GM19467 (cell line): ENCODE data around the gene FES.
A peak's percentile ranks its signal among the peaks of the same experiment; 100 is the strongest.
"Not testable (repeated sequence)": the region's sequence is repeated elsewhere in the genome, so short reads cannot be mapped to it uniquely, and the experiment has no call there.

ENCODE experiments used
- ATAC-seq: cut with Tn5 transposase; IDR thresholded peaks from one replicate; pipeline ENCODE4 v1.9.1; 2021; ENCODE audit warnings: mild to moderate bottlenecking, moderate library complexity; ENCODE audit not compliant: unreplicated experiment

The FES gene

DNA sequence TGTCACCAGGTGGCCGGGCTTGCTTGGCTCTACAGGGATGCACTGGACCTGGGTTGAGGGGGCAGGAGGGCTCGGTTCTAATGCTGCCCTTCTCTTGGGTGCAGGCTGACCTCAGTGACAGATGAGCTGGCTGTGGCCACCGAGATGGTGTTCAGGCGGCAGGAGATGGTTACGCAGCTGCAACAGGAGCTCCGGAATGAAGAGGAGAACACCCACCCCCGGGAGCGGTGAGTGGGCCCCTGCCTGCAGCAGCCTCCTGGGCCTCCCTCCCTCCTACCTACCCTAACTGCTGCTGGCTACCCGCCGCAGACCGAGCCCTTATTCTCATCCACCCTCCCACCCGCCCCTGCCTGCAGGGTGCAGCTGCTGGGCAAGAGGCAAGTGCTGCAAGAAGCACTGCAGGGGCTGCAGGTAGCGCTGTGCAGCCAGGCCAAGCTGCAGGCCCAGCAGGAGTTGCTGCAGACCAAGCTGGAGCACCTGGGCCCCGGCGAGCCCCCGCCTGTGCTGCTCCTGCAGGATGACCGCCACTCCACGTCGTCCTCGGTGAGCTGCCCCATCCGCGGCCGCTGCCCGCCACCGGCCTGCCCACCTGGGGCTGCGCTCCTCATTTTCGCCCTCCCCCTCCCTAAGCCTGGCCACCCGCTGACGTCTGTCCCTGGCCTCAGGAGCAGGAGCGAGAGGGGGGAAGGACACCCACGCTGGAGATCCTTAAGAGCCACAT lies 5.6 kb downstream of the FES start:
- no peak for ATAC-seq

DNA sequence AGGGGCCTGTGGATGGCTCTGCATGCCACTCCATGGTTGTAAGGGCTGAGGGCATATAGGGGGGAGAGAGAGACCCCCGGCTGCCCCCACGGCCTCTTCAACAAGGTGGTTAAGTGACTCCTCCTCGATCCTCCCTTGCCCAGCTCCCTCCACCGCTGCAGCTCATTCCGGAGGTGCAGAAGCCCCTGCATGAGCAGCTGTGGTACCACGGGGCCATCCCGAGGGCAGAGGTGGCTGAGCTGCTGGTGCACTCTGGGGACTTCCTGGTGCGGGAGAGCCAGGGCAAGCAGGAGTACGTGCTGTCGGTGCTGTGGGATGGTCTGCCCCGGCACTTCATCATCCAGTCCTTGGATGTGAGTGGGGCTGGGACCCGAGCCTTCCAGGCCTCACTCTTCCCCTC lies 6.5 kb downstream of the FES start:
- ATAC-seq, result no peak

DNA sequence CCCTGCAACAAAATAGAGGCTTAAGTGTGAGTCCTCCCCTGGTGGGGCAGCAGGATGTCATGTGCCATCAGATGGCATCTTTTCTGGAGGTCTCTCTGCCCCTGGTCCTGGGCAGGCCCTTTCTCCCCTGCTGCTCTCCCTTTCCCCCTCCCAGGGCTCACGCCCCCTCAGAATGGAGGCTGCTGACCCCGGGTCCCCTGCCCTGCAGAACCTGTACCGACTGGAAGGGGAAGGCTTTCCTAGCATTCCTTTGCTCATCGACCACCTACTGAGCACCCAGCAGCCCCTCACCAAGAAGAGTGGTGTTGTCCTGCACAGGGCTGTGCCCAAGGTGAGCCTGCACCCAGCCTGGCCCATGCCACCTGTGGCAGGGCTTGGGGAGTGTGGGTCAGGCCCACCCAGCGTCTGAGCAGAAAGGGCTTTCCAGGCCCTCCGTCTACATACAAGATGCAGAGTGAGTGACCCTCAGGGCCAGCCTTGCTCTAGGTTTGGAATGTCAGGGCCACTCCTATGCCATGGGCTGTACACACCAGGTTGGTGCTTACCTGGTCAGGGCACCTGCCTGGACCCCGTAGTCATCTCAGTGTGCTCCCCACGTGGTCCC lies 7.1 kb downstream of the FES start:
- ATAC-seq, result no peak

DNA sequence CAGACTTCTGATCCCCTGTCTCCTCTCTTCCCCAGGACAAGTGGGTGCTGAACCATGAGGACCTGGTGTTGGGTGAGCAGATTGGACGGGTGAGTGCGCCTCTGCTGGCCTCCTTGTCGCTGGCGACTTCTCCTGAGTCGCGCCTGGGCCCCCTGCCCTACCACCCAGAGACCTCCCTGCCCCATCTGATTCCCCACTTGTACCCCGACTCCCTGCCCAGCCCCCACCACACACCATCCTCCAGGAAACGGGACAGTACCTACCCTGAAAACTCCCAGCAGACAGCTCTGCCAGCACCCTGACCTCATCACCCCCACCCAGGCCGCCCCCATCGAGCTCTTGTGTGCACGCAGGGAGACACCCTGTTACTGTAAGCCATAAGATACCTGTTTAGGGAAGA lies 7.7 kb downstream of the FES start:
- no peak for ATAC-seq

DNA sequence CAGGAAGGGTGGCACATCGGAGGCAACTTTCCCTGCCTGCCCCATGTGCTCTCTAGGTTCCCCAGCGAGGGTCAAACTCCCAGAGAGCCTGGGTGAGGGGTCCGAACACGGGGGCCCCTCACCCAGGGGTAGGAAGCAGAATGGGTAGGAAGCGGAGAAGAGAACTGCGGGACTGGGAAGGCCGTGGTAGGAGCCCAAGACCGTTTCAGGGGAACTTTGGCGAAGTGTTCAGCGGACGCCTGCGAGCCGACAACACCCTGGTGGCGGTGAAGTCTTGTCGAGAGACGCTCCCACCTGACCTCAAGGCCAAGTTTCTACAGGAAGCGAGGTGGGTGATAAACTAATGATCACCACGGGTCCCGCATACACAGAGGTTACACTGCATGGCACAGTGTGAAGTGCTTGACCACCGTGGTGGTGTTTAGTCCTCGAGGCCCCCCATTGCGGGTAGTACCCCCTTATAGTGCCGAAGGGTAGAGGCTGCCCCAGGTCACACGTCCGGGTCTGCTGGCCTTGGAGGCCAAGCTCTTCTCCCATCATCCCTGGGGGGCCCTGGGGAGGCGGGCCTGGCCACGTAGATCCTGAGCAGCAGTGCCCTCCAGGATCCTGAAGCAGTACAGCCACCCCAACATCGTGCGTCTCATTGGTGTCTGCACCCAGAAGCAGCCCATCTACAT lies 8.3 kb downstream of the FES start:
- no peak for ATAC-seq

DNA sequence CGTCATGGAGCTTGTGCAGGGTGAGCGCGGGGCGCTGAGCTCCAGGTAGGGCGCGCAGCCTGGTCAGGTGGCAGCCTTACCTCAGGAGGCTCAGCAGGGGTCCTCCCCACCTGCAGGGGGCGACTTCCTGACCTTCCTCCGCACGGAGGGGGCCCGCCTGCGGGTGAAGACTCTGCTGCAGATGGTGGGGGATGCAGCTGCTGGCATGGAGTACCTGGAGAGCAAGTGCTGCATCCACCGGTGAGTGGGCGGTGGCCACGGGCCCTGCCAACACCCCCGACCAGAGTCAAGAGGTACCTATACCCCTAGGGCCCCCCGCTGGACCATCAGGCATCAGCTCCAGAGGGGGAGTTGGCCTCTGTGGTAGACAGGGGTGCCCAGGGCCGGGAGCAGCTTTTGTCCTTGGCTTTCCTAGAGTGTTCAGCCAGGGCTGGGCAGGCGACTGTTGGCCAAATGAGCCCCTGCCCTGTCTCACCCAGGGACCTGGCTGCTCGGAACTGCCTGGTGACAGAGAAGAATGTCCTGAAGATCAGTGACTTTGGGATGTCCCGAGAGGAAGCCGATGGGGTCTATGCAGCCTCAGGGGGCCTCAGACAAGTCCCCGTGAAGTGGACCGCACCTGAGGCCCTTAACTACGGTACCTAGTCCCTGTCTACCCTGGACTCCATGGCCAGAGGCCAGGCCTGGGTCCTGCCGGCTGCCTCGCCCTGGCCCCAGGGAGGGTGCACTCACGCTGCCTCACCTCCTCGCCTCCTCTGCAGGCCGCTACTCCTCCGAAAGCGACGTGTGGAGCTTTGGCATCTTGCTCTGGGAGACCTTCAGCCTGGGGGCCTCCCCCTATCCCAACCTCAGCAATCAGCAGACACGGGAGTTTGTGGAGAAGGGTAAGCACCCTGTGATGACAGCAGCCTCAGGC lies 9.1 kb downstream of the FES start:
- no peak for ATAC-seq

DNA sequence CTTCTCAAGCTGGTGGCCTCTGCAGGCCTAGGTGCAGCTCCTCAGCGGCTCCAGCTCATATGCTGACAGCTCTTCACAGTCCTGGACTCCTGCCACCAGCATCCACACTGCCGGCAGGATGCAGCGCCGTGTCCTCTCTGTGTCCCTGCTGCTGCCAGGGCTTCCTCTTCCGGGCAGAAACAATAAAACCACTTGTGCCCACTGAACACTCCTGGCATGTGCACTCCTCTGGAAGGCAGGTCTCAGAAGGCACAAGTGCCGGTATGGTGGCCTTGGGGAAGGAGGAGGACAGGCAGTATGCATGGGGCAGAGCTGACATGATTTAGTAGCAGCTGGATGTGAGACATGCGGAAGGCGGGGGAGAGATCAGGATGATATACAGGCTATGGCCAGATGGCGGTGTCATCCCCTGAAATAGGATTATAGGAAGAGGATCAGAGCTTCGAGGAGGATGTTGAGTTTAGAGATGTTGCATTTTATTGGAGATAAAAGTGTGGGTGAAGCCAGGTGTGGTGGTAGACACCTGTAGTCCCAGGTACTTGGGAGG lies 11.3 kb downstream of the FES start:
- no peak for ATAC-seq

DNA sequence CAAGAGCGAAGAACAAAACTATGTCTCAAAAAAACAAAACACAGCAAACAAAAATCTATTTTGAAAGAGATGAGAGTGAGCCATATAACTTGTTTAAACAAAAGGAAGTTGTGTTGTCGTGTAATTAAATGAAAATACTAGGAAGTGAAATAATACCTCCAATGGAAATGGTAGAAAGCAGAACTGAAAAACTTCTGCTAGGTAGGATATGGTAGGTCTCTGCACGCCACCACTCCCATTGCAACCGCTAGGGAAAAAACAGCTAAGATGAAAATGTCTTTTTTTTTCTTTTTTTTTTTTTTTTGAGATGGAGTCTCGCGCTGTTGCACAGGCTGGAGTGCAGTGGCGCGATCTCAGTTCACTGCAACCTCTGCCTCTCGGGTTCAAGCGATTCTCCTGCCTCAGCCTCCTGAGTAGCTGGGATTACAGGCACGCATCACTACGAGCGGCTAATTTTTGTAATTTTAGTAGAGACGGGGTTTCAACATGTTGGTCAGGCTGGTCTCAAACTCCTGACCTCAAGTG lies 12.9 kb downstream of the FES start:
- not testable (repeated sequence) for ATAC-seq

DNA sequence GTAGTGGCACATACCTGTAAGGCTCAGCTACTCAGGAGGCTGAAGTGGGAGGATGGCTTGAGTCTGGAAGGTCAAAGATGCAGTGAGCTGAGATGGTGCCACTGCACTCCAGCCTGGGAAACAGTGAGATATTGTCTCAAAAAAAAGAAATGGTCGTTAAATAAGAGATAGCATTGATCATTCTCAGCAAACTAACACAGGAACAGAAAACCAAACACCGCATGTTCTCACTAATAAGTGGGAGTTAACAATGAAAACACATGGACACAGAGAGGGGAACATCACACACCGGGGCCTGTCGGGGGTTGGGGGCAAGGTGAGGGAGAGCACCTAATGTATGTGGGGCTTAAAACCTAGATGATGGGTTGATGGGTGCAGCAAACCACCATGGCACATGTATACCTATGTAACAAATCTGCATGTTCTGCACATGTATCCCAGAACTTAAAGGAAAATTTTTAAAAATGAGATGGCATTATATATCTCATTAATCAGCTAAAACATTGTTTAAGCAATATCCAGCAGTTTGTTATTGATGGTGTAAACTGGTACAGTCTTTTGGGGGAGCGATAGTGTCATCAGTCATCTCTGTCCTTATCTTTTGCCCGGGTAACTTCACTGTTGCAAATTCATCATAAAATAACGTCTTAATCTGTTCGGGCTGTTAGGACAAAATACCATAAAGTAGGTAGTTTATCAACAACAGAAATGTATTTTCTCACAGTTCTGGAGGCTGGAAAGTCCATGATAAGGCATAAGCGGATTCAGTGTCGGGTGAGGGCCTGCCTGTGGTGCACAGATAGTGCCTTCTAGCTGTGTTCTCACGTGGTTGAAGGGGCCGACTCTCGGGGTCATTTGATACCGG lies 17.1 kb downstream of the FES start:
- no peak for ATAC-seq

DNA sequence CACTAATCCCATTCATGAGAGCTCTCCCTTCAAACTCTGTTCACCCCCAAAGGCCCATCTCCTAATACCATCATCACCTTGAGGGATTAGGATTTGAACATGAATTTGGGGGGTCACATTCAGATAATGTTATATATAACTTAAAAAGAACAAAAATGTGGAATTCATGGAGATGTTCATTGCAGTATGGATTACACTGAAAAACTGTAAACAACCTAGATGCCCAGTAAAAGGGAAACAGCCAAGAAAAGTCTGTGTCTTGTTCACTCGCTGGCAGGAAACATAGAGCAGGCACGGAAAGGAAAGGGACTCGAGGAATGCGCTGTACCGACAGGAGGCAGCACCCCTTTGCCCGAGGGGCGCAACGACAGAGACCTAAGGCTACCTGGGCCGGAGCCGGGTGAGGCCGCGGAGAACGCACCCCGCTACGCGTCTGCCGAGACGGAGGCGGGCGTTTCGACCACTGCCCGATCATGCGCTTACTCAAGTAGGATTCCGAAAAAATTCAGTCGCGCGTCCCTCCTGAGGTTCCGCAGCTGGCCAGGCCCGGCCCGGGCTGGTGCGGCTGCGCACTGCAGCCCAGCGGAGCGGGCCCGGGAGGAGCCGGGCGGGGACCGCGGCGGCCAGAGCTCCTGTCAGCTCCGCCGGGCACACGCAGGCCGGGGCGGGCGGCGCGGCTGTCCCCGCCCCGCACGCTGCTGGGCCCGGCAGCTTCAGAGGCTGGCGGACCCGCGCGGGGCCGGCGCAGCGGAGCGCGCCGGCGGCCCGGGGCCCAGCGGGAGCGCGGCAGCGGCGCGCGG lies 17.9 kb downstream of the FES start:
- peak; percentile 61 for ATAC-seq

DNA sequence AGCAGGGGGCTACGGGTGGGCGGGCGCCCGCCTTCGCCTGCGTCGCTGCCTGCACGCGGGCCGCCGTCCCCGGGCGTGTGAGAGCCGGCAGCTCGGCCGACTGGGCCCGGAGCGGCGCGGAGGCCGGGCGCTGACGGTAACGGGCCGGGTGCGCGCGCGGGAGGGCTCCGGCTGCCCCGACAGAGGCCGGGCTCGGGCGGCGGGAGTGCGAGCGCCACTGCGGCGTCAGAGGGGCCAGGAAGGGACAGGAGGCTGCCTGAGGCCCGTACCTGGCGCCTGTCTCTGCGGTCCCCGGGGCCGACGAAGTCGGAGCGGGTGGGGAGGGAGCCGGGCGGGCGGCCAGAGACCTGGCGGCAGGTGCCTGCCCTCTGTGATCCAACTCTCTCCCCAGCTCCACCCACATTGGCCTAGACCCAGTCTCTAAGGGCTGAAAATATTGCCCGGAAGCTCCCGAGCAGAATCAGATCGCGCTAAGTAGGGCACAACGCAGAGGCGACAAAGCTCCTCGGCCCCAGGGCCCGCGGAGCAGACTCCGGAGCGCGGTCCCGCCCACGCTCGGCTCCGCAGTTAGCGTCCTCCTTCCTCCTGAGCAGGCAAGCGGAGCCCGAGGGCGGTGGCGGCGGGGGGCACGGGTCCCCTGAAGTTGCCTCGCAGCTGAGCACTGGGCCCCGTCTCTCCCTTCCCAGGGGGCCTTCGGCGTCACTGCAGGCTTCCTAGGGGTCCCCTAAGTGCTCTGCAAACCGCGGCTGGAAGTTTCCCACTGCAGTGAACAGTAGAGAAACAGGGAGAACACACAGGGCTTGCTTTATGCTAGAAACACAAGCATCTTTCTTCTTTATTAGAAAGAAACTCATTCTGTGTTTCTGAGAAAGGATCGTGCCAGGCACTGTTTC lies 18.8 kb downstream of the FES start, which contains the start of gene MAN2A2:
Gene MAN2A2 (plus strand): TSS at position 463 of the 893 bp plus-strand sequence. CDS start 906 bp downstream, outside the sequence.
- ATAC-seq, result peak; percentile 44

DNA sequence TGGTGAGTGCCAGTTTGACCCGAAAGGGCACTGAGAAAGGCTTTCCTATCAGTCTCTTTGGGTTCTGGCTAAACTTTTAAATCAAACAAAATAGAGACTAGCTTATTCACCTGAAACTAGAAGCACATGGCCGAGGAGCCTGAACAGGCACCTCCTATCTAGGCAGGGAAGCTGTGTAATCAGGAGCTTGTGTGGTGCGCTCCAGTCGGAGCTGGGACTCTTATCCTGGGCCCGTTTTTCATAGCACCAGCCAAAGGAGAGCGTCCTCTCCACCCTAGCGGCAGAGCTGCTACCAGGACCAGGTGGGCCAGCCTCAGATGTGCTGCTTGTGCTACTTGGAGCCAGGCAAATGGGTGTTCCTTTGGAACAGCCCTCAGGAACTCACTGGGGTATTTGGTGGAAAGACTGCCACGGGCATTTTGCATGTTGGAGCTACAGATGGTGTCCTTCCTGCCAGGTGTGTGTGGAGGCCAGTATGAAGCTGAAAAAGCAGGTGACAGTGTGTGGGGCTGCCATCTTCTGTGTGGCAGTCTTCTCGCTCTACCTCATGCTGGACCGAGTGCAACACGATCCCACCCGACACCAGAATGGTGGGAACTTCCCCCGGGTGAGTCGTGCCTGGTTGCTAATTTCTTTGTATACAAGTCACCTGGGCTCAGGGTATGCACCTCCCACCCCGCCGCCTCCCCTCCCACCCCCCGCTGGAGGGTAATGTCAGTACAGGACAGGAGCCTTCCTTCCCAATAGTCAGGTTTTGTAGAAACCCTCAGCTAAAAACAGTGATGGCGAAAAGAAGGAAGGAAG lies 19.6 kb downstream of the FES start:
- no peak for ATAC-seq

DNA sequence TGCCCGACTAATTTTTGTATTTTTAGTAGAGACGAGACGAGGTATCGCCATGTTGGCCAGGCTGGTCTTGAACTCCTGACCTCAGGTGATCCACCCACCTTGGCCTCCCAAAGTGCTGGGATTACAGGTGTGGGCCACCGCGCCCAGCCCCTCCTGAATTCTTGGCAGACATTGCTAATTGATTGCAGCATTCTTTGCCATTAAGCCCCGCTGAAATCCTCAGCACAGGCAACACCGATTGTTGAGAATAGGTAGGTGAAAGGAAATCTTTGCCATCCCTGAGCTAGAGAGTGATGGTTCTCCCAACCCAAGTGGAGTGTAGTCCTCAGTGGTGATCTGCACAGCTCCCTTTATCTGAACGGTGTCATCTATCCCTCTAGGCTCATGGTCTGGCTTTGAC lies 20.4 kb downstream of the FES start:
- no peak for ATAC-seq

DNA sequence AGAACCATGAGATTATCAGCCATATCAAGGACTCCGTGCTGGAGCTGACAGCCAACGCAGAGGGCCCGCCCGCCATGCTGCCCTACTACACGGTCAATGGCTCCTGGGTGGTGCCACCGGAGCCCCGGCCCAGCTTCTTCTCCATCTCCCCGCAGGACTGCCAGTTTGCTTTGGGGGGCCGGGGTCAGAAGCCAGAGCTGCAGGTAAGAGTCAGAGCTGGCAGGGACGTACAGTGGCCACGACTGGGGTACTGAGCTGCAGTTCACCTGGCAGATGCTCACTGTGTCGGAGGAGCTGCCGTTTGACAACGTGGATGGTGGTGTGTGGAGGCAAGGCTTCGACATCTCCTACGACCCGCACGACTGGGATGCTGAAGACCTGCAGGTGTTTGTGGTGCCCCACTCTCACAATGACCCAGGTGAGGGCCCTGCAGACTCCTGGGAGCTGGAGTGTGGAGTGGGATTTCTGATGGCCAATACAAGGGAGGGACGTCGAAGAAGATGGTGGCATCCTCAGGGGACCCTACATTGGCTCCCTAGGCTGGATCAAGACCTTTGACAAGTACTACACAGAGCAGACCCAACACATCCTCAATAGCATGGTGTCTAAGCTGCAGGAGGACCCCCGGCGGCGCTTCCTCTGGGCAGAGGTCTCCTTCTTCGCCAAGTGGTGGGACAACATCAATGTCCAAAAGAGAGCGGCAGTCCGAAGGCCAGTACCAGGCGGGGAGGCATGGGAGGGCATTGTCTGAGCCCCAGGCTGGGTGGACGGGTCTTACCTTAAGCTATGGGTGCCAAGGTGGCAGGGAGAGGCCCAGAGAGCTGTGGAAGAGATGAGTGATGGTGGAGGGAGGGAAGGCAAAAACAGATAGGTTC lies 21.2 kb downstream of the FES start:
- ATAC-seq, result no peak

DNA sequence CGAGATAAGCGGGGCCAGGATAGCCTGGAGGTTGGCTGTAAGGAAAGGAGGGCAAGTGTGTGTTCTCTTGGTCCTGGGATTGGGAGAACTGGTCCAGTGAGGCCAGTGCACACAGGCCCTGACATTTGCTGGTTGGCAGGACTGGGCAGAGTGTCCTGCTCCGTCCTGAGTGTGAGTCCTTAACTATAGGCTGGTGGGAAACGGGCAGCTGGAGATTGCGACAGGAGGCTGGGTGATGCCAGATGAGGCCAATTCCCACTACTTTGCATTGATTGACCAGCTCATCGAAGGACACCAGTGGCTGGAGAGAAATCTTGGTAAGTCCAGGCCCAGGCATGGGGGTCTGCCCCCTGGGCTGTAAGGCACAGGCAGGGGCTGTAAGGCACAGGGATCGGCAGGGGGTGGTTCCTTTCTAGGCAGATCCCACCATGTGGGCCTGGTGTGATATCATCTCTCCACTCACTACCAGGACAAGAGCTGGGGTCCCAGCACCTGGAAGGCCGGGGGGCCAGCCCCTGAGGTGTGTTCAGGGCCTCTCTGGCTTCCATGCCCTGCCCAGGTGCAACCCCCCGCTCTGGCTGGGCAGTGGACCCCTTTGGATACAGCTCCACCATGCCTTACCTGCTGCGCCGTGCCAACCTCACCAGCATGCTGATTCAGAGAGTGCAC lies 22.0 kb downstream of the FES start:
- no peak for ATAC-seq
